Measurements from ENCODE around the gene ERCC6L2.

Gene ERCC6L2

GRCh38 chr9:95875305-95876137, at the start of gene ERCC6L2:
ERCC6L2 (plus strand) TSS chr9:95875691; CDS start chr9:95876039, 348 bp downstream.
- DNase-seq (ENCODE audit: low spot score) = peak; percentile 98

- no peak for DNase-seq (ENCODE audit: low spot score)
These were observed 49.2 kb upstream of the ERCC6L2 start for GRCh38 chr9:95826183-95826838.

- DNase-seq (ENCODE audit: low spot score) = no peak
These were observed 44.7 kb upstream of the ERCC6L2 start for GRCh38 chr9:95830768-95831167.

- no peak for DNase-seq (ENCODE audit: low spot score)
These were observed 43.7 kb upstream of the ERCC6L2 start for GRCh38 chr9:95831810-95832209.

GRCh38 chr9:95833546-95834178, 41.8 kb upstream of the ERCC6L2 start:
- DNase-seq (ENCODE audit: low spot score) = no peak

- no peak for DNase-seq (ENCODE audit: low spot score)
These were observed 41.1 kb upstream of the ERCC6L2 start for GRCh38 chr9:95834281-95834907.

GRCh38 chr9:95835393-95835792, 40.1 kb upstream of the ERCC6L2 start:
- DNase-seq (ENCODE audit: low spot score) = no peak

- no peak for DNase-seq (ENCODE audit: low spot score)
These were observed 39.4 kb upstream of the ERCC6L2 start for GRCh38 chr9:95836072-95836471.

GRCh38 chr9:95839012-95839411, 36.5 kb upstream of the ERCC6L2 start:
- DNase-seq (ENCODE audit: low spot score) = no peak

- no peak for DNase-seq (ENCODE audit: low spot score)
These were observed 35.4 kb upstream of the ERCC6L2 start for GRCh38 chr9:95840074-95840473.

GRCh38 chr9:95841377-95841776, 34.1 kb upstream of the ERCC6L2 start:
- DNase-seq (ENCODE audit: low spot score) = no peak

- DNase-seq (ENCODE audit: low spot score) = no peak
These were observed 29.7 kb upstream of the ERCC6L2 start for GRCh38 chr9:95845751-95846150.

GRCh38 chr9:95848764-95849163, 26.7 kb upstream of the ERCC6L2 start:
- no peak for DNase-seq (ENCODE audit: low spot score)

GRCh38 chr9:95852059-95853032, 23.1 kb upstream of the ERCC6L2 start:
- peak; percentile 56 for DNase-seq (ENCODE audit: low spot score)

- DNase-seq (ENCODE audit: low spot score) = no peak
These were observed 21.0 kb upstream of the ERCC6L2 start for GRCh38 chr9:95854386-95855020.

GRCh38 chr9:95855961-95856360, 19.5 kb upstream of the ERCC6L2 start:
- no peak for DNase-seq (ENCODE audit: low spot score)

GRCh38 chr9:95857124-95857523, 18.4 kb upstream of the ERCC6L2 start:
- peak; percentile 63 for DNase-seq (ENCODE audit: low spot score)

GRCh38 chr9:95857896-95858295, 17.6 kb upstream of the ERCC6L2 start:
- DNase-seq (ENCODE audit: low spot score) = no peak

GRCh38 chr9:95862343-95862742, 13.1 kb upstream of the ERCC6L2 start:
- no peak for DNase-seq (ENCODE audit: low spot score)

GRCh38 chr9:95864852-95865580, 10.5 kb upstream of the ERCC6L2 start:
- no peak for DNase-seq (ENCODE audit: low spot score)
